Right hindlimb (tissue), 1 donor: Measurements from ENCODE around the gene EYA2.
"Not testable (repeated sequence)": the region's sequence is repeated elsewhere in the genome, so short reads cannot be mapped to it uniquely, and the experiment has no call there.

Experiments
- DNase-seq: peaks from one replicate; pipeline ENCODE4 v3.0.0-alpha.2; 2018

Gene EYA2

GRCh38 chr20:46959081-46959692, 64.5 kb downstream of the EYA2 start:
- no peak for DNase-seq

- DNase-seq = no peak
These were observed 65.2 kb downstream of the EYA2 start for GRCh38 chr20:46959821-46960220.

- DNase-seq = no peak
These were observed 65.9 kb downstream of the EYA2 start for GRCh38 chr20:46960536-46960935.

- DNase-seq = not testable (repeated sequence)
These were observed 67.3 kb downstream of the EYA2 start for GRCh38 chr20:46961968-46962367.

- no peak for DNase-seq
These were observed 68.0 kb downstream of the EYA2 start for GRCh38 chr20:46962452-46963195.

- DNase-seq = no peak
These were observed 68.5 kb downstream of the EYA2 start for GRCh38 chr20:46963196-46963529.

GRCh38 chr20:46963758-46964617, 69.3 kb downstream of the EYA2 start:
- no peak for DNase-seq

- DNase-seq = no peak
These were observed 70.2 kb downstream of the EYA2 start for GRCh38 chr20:46964618-46965455.

- no peak for DNase-seq
These were observed 70.8 kb downstream of the EYA2 start for GRCh38 chr20:46965477-46965876.

- no peak for DNase-seq
These were observed 73.0 kb downstream of the EYA2 start for GRCh38 chr20:46967646-46968045.

GRCh38 chr20:46970937-46971630, 76.4 kb downstream of the EYA2 start:
- DNase-seq = no peak

GRCh38 chr20:46973766-46974165, 79.1 kb downstream of the EYA2 start:
- DNase-seq = no peak

- no peak for DNase-seq
These were observed 80.2 kb downstream of the EYA2 start for GRCh38 chr20:46974669-46975434.

- no peak for DNase-seq
These were observed 81.3 kb downstream of the EYA2 start for GRCh38 chr20:46975976-46976375.

- DNase-seq = no peak
These were observed 82.6 kb downstream of the EYA2 start for GRCh38 chr20:46977204-46977603.

GRCh38 chr20:46977909-46978588, 83.4 kb downstream of the EYA2 start:
- DNase-seq = no peak

GRCh38 chr20:46978951-46979491, 84.4 kb downstream of the EYA2 start:
- DNase-seq = no peak

- DNase-seq = no peak
These were observed 85.1 kb downstream of the EYA2 start for GRCh38 chr20:46979603-46980241.

- no peak for DNase-seq
These were observed 86.5 kb downstream of the EYA2 start for GRCh38 chr20:46981184-46981583.

- no peak for DNase-seq
These were observed 88.8 kb downstream of the EYA2 start for GRCh38 chr20:46983466-46983865.
